KMS-11 (cell line): Measurements from ENCODE around the gene KIF26B.

Experiments
- H2AFZ ChIP-seq: fragments of 200-600 bp; sonication (generic); 2 replicates; pipeline ENCODE4 v1.6.1; 2016; ENCODE audit warnings: antibody characterized with exemption, mixed run types, low read depth
- H3K27ac ChIP-seq: fragments of 200-600 bp; sonication (generic); 2 replicates; pipeline ENCODE4 v1.6.1; 2016; ENCODE audit warnings: mild to moderate bottlenecking, mixed run types
- H3K27me3 ChIP-seq: fragments of 200-600 bp; sonication (generic); 2 replicates; pipeline ENCODE4 v1.6.1; 2017; ENCODE audit warnings: mild to moderate bottlenecking, low read depth, mixed run types, moderate library complexity; ENCODE audit not compliant: insufficient read depth
- H3K36me3 ChIP-seq: fragments of 200-600 bp; sonication (generic); 2 replicates; pipeline ENCODE4 v1.6.1; 2017; ENCODE audit warnings: mild to moderate bottlenecking, mixed run types; ENCODE audit not compliant: insufficient read depth
- H3K4me1 ChIP-seq: fragments of 200-600 bp; sonication (generic); 2 replicates; pipeline ENCODE4 v1.6.1; 2016; ENCODE audit warnings: mild to moderate bottlenecking, low read depth, mixed run types; ENCODE audit not compliant: poor library complexity, severe bottlenecking
- H3K4me2 ChIP-seq: fragments of 200-600 bp; sonication (generic); 2 replicates; pipeline ENCODE4 v1.7.0; 2016; ENCODE audit warnings: mild to moderate bottlenecking, mixed run types
- H3K4me3 ChIP-seq: fragments of 200-600 bp; sonication (generic); IDR thresholded peaks from 2 replicates; pipeline ENCODE4 v1.6.1; 2017; ENCODE audit warnings: low read depth, low read length, mixed read lengths; ENCODE audit not compliant: insufficient read depth
- H3K79me2 ChIP-seq: fragments of 200-600 bp; sonication (generic); 2 replicates; pipeline ENCODE4 v1.6.1; 2016; ENCODE audit warnings: low read depth, mixed run types; ENCODE audit not compliant: insufficient read depth
- H3K9ac ChIP-seq: fragments of 200-600 bp; sonication (generic); 2 replicates; pipeline ENCODE4 v1.6.1; 2016; ENCODE audit warnings: mild to moderate bottlenecking, mixed run types
- H4K20me1 ChIP-seq: fragments of 200-600 bp; sonication (generic); 2 replicates; pipeline ENCODE4 v1.6.1; 2016; ENCODE audit warnings: mild to moderate bottlenecking, mixed run types; ENCODE audit not compliant: insufficient read depth
- TF ChIP-seq, protein P1 (sequence below): fragments of 200-600 bp; sonication (generic); conservative IDR thresholded peaks from 2 replicates; pipeline ENCODE4 v1.6.1; 2017; ENCODE audit warnings: low read depth, mild to moderate bottlenecking, antibody characterized with exemption, low read length, moderate library complexity, mixed read lengths

The KIF26B gene

DNA sequence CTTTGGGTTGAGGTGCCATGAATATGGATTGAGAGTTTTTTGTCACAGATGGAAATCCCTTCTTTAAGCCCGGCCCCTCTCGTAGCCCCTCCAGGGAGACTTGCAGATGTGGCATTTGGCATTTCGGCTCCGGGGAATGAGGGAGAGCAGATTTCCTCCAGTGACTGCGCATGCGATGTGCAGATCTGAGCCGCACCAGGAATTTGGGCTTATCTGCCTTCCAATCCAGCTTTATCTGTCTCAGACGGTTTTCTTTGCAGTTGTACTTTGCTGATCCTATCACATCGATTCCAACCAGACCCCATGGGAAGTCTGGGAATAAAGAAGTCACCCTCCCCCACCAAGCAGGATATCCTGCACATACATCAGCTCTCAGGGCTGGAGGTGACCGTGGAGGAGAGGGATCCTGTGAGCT, 11.7 kb downstream of the KIF26B start:
- no peaks in the 10 kb centered on the region for H4K20me1 ChIP-seq
- no peak overlapping the region for H3K4me2 ChIP-seq
- no peaks in the 10 kb centered on the region for H3K27me3 ChIP-seq
- H3K36me3 ChIP-seq: no peaks in the 10 kb centered on the region
- TF ChIP-seq, protein P1, sequence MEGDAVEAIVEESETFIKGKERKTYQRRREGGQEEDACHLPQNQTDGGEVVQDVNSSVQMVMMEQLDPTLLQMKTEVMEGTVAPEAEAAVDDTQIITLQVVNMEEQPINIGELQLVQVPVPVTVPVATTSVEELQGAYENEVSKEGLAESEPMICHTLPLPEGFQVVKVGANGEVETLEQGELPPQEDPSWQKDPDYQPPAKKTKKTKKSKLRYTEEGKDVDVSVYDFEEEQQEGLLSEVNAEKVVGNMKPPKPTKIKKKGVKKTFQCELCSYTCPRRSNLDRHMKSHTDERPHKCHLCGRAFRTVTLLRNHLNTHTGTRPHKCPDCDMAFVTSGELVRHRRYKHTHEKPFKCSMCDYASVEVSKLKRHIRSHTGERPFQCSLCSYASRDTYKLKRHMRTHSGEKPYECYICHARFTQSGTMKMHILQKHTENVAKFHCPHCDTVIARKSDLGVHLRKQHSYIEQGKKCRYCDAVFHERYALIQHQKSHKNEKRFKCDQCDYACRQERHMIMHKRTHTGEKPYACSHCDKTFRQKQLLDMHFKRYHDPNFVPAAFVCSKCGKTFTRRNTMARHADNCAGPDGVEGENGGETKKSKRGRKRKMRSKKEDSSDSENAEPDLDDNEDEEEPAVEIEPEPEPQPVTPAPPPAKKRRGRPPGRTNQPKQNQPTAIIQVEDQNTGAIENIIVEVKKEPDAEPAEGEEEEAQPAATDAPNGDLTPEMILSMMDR: no peak
- no peak overlapping the region for H2AFZ ChIP-seq
- no peaks in the 10 kb centered on the region for H3K79me2 ChIP-seq
- no peaks in the 10 kb centered on the region for H3K4me1 ChIP-seq
- no peak overlapping the region for H3K27ac ChIP-seq
- H3K9ac ChIP-seq: no peak overlapping the region
- no peak overlapping the region for H3K4me3 ChIP-seq

DNA sequence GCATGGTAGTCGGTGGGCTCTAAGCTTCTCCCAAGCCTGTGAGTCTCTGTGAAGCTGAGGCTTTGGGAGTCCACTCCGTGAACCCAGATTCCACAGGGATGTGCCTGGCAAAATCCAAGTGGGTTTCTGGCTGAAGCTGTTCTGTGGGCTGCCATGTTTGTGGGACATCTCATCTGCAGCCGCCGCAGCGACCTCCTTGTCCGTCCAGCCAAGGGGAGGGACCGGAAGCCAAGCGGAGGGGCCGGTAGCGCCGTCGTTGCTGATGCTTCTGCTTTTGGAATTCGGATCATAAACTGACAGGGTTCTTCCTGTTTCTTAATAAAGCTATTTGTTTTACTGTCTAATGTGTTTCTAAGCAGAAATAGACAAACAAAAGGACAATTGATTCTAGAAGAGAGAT, 13.3 kb downstream of the KIF26B start:
- Histone ChIP-seq H3K27ac (no peak overlapping the region), H3K9ac (no peak overlapping the region), H4K20me1 (no peaks in the 10 kb centered on the region), H3K4me1 (no peaks in the 10 kb centered on the region), H3K27me3 (no peaks in the 10 kb centered on the region), H3K4me3 (no peak overlapping the region), H3K36me3 (no peaks in the 10 kb centered on the region), H3K4me2 (no peak overlapping the region), H2AFZ (no peak overlapping the region), H3K79me2 (no peaks in the 10 kb centered on the region)
- TF ChIP-seq, protein P1: no peak

DNA sequence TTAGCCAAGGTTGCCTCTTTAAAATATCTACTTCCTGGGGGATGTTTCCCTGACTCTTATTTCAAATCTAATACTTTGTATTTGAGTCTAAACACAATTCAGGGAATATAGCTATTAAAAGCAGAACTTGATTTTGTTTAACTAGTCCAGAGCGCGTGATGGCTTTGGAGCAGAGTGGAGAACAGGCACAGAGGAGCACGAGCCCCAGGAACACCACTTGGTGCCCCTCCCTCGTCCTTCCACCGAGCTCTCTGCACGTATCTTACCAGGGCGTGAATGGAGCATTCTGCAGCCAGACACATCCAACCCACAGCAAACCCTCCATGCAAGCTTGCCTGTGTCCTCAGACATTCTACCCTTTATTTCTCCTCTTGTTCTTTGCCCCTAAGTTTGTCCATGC, 14.1 kb downstream of the KIF26B start:
- no peak overlapping the region for H2AFZ ChIP-seq
- H3K9ac ChIP-seq: no peak overlapping the region
- H3K4me3 ChIP-seq: no peak overlapping the region
- H3K4me2 ChIP-seq: no peak overlapping the region
- no peaks in the 10 kb centered on the region for H3K4me1 ChIP-seq
- H3K36me3 ChIP-seq: no peaks in the 10 kb centered on the region
- TF ChIP-seq, protein P1: no peak
- no peak overlapping the region for H3K27ac ChIP-seq
- no peaks in the 10 kb centered on the region for H4K20me1 ChIP-seq
- H3K27me3 ChIP-seq: no peaks in the 10 kb centered on the region
- no peaks in the 10 kb centered on the region for H3K79me2 ChIP-seq

DNA sequence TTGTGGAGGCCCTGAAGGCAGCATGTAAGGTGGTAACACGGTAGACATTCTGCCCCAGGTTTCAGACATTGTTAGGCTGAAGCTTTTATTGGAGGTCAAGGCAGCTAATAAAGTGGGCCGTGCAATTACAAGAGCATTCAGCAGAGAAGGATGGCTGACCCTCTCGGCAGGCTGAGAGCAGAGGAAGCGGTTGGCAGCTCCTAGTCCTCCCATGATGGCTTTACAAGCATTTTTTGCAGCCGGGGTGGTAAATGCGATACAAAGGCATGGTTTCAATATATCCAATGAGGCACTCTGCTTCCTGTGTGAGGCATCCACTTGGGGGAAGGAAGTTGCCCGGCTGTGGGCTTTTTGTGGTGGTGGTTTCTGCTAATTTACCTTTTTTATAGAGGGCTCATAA, 14.6 kb downstream of the KIF26B start:
- Histone ChIP-seq H3K4me3 (no peak overlapping the region), H3K4me2 (no peak overlapping the region), H4K20me1 (no peaks in the 10 kb centered on the region), H2AFZ (no peak overlapping the region), H3K36me3 (no peaks in the 10 kb centered on the region), H3K79me2 (no peaks in the 10 kb centered on the region), H3K4me1 (no peaks in the 10 kb centered on the region), H3K9ac (no peak overlapping the region), H3K27ac (no peak overlapping the region), H3K27me3 (no peaks in the 10 kb centered on the region)
- TF ChIP-seq, protein P1: no peak
